ENCODE results near the gene CDK14.

GRCh38 chr7:90830308-90830707 is 234.2 kb downstream of the CDK14 start:
- TF ChIP-seq CTCF (IDR thresholded peaks at IDR 0.05): no peak
- no peak for TF ChIP-seq POLR2A (IDR thresholded peaks at IDR 0.05)
